Keratinocyte (primary cell): ENCODE results near the gene HAUS2.

ENCODE experiments used
- CTCF ChIP-seq, 3 experiments: IDR thresholded peaks in 1 of 3; conservative IDR thresholded peaks in 1 of 3; optimal IDR thresholded peaks in 1 of 3; 2 replicates in 2 of 3; 3 replicates in 1 of 3; pipeline versions ENCODE3 to v1.5.1; 2011; ENCODE audit warnings: low read length in 3 of 3, mild to moderate bottlenecking in 3 of 3, moderate library complexity in 2 of 3, control low read depth in 1 of 3, inconsistent platforms in 1 of 3; ENCODE audit not compliant: insufficient read depth in 2 of 3; ENCODE audit errors: extremely low read depth in 1 of 3
- EZH2 ChIP-seq: IDR thresholded peaks from one replicate; pipeline ENCODE4 v1.6.1; 2012; ENCODE audit warnings: inconsistent platforms, mild to moderate bottlenecking, low read length, moderate library complexity

GRCh38 chr15:42603978-42604377 lies 55.3 kb downstream of the HAUS2 start:
- TF ChIP-seq CTCF (optimal IDR thresholded peaks at IDR 0.05 in 1 of 3, IDR thresholded peaks at IDR 0.05 in 1 of 3, conservative IDR thresholded peaks at IDR 0.05 in 1 of 3; ENCODE audit: extremely low read depth in 1 of 3, insufficient read depth in 2 of 3, low read length in 3 of 3), result no peak
- no peak for TF ChIP-seq EZH2
